PC-3 (cell line): ENCODE results near the gene IBA57.

Experiments used
- EZH2 ChIP-seq: fragments of 300-600 bp; sonication (generic); IDR thresholded peaks from one replicate; pipeline ENCODE4 v1.6.1; 2017; ENCODE audit warnings: antibody characterized with exemption, mild to moderate bottlenecking, low read length; ENCODE audit not compliant: unreplicated experiment
- EZH2phosphoT487 ChIP-seq: fragments of 300-600 bp; sonication (generic); IDR thresholded peaks from 2 replicates; pipeline ENCODE4 v1.6.1; 2018; ENCODE audit warnings: mild to moderate bottlenecking, antibody characterized with exemption, low read length, borderline replicate concordance
- TF ChIP-seq, protein P1 (sequence below): fragments of 300-600 bp; sonication (generic); conservative IDR thresholded peaks from 2 replicates; pipeline ENCODE4 v1.5.1; 2017; ENCODE audit warnings: antibody characterized with exemption, low read depth, mild to moderate bottlenecking, low read length

DNA sequence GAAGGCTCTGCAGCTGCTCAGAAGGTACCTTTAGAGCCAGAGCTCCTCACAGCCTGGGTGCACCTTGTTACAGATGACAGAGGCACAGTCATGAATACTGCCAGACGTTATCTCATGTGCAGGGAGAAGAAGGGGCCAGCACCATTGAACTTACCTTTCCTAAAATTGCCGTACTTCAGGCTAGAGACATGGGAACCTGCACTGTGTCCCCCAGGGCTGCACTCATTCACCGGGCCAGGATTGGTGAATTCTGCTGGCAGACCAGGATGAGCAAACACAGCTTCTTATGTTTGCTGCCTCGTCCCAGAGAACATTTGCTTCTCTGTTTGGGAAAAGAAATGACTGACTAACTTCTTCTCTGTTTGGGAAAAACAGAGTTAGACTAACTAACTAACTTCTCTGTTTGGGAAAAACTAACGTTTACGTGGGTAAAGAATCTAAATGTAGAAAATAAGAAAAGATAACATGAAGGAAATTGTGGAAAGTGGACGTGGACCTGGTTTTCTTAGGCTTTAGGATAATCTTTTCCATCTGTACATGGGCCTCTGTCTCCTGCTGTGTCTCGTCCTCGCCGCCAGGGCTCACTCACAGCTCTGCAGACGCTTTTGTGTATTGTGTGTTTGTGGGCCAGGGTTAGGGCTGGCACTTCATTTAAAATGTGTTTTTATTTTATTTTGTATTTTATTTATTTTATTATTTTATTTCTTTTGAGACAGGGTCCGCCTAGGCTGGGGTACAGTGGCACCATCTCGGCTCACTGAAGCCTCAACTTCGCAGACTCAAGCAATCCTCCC lies 52.1 kb downstream of the IBA57 start:
- TF ChIP-seq, protein P1, sequence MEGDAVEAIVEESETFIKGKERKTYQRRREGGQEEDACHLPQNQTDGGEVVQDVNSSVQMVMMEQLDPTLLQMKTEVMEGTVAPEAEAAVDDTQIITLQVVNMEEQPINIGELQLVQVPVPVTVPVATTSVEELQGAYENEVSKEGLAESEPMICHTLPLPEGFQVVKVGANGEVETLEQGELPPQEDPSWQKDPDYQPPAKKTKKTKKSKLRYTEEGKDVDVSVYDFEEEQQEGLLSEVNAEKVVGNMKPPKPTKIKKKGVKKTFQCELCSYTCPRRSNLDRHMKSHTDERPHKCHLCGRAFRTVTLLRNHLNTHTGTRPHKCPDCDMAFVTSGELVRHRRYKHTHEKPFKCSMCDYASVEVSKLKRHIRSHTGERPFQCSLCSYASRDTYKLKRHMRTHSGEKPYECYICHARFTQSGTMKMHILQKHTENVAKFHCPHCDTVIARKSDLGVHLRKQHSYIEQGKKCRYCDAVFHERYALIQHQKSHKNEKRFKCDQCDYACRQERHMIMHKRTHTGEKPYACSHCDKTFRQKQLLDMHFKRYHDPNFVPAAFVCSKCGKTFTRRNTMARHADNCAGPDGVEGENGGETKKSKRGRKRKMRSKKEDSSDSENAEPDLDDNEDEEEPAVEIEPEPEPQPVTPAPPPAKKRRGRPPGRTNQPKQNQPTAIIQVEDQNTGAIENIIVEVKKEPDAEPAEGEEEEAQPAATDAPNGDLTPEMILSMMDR: no peak
- TF ChIP-seq EZH2phosphoT487 (no peak), EZH2 (no peak)
